Measurements from ENCODE around the gene GPC6.

GPC6 gene

GRCh38 chr13:93624311-93624777, 397.7 kb downstream of the GPC6 start:
- peak; percentile 77 for DNase-seq

DNA sequence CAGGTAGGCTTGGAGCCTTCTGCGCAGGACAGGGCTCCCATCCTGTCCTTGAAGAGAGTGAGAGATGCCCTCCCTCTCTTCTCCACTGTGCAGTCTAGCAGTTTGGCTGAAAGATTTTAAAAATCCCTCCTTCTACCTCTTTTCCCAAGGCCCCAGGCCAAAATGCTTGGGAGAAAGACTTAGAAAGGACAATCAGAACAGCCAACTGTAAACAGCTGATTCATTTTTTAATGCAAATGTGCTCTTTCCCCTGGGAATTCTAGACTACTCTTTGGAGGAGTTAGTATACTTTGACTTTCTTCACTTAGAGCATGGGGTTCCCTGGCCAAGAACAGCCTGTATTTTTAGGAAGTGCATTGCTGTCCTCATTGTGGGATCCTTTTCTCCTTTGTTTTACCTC, 398.9 kb downstream of the GPC6 start:
- DNase-seq = no peak

- peak; percentile 19 for DNase-seq
Observed at GRCh38 chr13:93628136-93628797, 401.7 kb downstream of the GPC6 start.

DNA sequence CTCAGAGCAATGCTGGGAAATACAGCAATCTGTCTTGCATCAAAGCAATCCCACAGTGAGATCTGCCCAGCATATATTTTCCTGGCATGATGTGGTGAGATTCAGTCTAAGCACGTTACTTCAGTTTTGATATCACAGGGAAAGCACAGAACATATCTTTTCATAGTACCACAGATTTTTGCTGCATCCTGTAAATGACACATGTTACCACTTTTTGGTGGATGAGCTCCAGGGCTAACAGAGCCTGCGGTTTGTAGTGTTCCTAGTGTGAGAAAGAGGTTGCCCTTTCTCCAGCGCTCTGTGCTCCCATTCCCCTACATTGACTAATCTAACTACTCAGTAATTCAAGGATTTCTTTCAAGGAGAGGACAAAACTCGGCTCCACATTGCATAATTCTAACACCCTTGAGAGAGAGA, 409.0 kb downstream of the GPC6 start:
- DNase-seq = no peak

GRCh38 chr13:93637852-93638251, 411.2 kb downstream of the GPC6 start:
- no peak for DNase-seq

DNA sequence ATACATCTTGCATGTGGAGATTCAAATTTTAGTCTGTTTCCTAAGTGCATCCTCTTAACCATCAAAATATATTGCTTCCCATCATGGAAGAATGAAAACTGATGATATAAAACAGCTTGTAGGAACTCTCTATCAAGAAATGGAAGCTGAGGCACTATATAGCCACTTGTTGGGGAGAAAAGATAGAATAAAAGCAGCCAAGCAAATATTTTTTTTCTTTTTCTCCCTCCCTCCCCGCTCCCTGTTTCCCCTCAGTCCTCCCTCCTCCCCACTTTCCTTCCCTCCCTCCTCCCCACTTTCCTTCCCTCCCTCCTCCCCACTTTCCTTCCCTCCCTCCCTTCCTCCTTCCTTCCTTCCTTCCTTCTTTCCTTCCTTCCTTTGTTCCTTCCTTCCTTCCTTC, 413.8 kb downstream of the GPC6 start:
- no peak for DNase-seq

- DNase-seq = no peak
Observed at GRCh38 chr13:93646245-93646644, 419.6 kb downstream of the GPC6 start.

DNA sequence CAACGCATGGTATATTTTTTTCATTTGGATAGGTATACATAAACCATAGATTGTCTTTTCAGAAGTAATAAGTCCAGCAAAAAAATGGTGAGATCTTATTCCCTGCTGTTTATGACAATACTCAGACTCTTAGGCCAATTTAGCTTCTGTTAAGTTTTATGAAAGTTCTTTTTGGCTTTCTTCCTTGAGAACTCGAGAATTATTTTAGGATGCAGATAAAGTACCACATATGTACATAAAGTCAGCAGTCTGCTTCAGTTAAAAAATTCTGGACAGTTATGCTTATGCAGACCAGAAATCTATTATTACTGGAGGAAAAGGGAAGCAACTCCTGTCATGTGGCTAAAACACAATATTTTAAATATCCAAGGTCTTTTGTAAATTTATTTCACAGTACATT, 422.9 kb downstream of the GPC6 start:
- DNase-seq = no peak

DNA sequence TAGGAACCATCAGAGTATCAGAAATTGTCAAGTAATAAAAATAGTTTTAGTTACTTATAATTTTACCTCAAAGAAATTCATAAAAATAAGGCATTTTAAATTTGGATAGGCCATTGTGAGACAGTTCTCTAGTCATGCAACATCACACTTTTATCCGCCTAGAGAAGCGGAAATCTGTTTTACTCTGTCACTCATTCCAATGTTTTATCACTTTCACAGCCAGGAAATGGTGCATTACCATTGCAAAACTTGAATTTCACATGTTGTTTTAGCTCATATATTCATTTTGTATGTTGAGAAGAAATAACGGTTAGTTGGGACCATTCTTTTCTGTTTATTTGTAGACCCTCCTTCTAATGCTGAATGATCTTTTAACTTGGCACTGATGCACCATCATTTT, 427.2 kb downstream of the GPC6 start:
- DNase-seq = no peak

DNA sequence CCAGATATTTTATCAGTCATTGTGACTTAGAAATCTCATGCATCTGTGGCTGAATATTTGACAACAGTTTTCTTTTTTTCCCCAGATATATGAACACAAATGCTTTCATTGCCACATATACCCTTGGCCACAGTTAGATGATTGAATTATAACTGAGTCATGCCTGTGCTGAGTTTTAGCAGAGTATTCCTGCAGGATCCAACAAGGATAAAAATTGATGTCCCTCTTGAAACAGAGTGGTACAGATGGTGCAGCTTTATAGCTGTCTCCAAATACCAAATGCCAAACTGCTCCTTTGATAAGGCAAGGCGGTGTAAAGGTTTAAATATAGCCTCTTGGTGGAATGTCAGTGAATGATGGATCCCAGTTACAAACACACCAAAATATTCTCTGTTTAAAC, 428.5 kb downstream of the GPC6 start:
- DNase-seq = peak; percentile 67

DNA sequence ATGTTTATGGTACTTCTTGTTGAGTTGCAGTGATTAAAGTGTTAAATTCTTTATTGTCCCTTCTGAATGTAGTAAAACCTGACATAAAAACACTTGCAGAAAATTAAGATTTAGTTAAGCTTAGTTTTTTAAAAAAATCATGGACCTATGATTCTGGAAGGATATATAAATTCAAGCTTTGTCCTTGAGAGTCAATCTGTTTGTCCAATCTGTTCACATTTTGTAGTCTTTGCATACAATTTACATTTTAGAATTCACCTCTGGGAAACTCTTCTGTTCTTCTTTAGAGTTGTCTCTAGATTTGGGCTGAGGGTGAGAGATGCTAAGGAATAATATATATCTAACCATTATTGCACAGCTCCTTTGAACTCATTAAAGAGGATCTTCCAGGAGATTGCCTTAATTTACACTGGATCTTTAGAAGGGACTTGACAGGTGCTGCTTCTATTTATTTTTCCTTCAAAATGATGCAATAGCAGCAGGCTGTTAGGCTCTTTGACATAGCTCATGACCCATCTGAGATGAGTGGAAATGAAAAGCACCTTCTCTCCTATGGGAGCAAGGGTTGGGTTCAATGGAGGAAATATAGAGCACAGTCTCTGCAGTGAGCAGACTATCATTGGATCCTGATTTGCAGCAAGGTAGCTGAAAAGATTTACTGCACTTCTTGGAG, 433.9 kb downstream of the GPC6 start:
- DNase-seq = peak; percentile 84

- peak; percentile 75 for DNase-seq
Observed at GRCh38 chr13:93670866-93671265, 444.3 kb downstream of the GPC6 start.

DNA sequence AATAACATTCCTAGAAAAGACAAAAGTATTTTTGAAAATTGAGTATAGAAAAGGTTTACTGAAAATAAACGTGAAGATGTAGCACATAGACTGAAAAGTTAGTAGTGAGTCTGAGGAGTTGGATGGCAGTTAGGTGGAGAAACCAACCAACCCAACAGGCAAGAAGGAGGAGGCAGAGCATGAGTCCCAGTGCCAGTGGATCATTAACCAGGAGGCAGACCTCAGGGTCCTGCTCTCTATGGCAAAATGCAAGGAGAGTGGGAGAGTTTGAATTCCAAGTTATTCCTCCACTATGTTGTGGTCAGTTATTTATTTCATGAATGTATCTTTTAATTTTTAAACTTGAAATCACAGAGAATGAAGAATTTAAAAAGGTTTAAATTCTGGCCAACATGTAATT, 446.4 kb downstream of the GPC6 start:
- no peak for DNase-seq

DNA sequence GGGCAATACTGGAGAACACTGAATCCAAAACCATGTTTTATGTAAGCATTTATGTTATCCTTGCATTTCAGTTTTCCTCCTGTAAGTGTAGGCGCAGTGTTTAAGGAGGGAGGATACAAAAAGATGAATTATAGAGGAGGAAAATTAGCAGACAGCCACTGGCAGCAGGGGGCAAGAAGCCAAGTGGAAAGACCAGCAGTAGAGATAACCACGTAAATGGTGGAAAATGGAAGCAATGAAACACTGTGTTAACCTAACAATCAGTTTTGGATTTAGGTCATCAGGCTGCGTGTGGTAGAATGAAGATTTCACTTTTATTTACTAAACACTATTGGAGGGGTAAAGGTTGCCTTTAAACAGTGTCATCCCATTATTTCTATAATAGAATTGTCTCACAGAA, 447.3 kb downstream of the GPC6 start:
- no peak for DNase-seq

DNA sequence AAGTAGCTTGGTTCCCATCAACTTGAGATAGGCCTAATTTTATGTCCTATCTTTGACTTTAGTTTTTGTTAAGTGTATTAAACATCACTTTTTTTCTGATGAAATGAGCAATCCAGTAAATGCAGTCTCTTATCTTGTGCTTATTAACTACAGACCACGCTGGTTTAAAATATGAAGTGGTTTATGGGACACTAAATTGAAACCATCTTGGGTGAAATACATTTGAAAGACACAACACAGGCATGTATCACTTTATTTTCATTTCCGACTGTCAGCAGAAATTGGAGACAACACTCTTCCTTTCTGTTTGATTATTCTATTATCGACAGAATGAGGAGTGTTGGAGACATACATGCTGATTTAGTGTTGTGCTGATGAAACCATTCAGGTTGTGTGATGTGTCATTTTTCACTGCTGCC, 447.7 kb downstream of the GPC6 start:
- no peak for DNase-seq

GRCh38 chr13:93680329-93680728, 453.7 kb downstream of the GPC6 start:
- no peak for DNase-seq

DNA sequence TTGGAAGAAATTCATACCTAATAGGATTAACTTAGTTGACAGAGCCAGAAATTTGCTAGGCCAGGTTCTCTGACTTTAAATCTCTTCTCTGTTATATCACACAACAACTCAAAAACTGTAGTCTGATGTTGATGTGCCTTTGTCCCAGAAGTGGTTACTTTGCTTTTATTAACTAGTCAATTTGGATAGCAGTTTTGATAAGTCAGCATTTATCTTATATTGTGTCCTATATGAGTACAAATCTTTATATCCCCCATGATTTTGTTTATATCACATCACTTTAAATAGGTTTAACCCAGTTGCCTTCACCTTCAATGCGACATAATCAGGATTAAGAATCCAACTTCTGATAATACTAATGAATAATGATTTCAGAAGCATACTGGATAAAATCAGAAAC, 459.3 kb downstream of the GPC6 start:
- DNase-seq = no peak

- DNase-seq = no peak
Observed at GRCh38 chr13:93686399-93686798, 459.8 kb downstream of the GPC6 start.

DNA sequence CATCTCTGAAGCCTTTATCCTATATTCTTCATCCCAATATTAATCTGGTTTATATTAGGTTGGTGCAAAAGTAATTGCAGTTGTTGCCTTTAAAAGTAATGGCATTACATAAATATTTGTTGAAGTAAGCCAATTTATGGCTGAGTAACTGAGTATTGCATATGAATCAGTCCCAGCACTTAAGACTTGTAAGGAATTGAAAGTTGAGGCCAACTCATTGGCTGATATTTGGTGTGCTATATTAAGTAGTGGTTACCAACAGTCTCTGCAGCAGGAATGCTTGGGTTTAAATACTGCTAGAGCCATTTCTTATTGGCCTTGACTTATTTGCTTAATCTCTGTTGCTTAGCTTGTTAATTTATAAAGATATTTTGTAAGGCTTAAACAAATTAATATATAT, 460.7 kb downstream of the GPC6 start:
- no peak for DNase-seq

- no peak for DNase-seq
Observed at GRCh38 chr13:93689333-93689732, 462.7 kb downstream of the GPC6 start.

- no peak for DNase-seq
Observed at GRCh38 chr13:93690139-93690538, 463.5 kb downstream of the GPC6 start.

DNA sequence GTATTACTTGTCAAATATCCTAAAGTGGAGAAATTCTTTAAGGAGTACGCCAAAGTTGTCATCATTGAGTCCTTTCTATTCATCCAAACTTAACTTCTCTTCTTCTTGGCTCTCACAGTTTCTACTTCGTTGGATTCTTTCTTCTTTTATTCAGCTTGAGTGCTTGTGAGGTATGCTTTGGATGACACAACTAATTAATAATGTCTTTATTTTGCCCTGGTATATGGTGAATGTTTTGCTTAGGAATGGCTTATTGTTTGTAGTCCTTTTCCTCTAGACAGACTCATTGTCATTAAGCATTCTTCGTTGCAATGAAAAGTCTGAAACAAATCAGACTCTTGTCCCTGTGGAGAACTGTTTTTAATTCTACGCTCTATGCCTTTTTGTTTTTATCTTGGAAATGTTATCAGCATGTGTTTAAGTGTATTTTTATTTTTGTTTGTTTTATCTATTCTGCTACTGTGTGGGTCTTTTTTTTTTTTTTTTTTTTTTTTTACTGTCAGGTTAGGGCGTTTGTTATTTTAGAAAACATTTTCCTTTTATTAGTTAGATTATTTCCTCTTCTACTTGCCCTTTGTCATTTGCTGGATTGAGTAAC, 471.5 kb downstream of the GPC6 start:
- DNase-seq = no peak

- DNase-seq = no peak
Observed at GRCh38 chr13:93700115-93700514, 473.5 kb downstream of the GPC6 start.

- DNase-seq = no peak
Observed at GRCh38 chr13:93708308-93709075, 481.9 kb downstream of the GPC6 start.

Measured in NCI-H2171 treated with DMSO at 0.1 percent for 48 hours (cell line).